WTC11 (cell line): ENCODE measurements around the gene VCPKMT. TPM values are rescaled to one million over a fixed set of nuclear protein-coding genes. Genes with fewer than 3 reads are reported as not detected.

Source experiments
- ATAC-seq: fragments of 200-7000 bp; cut with Tn5 transposase; 2 replicates; pipeline ENCODE4 v1.10.0; 2021; ENCODE audit warnings: mild to moderate bottlenecking, moderate library complexity
- CTCF ChIA-PET: fragments of 300-600 bp; sonication (Branson Sonifier 250); formaldehyde crosslinking; loops from one replicate; lab custom pipeline; 2021; ENCODE audit warnings: antibody characterized with exemption; lab: Charles Lee
- POLR2A ChIA-PET: fragments of 350-600 bp; sonication (Branson Sonifier 250); formaldehyde crosslinking; loops from one replicate; lab custom pipeline; 2021; ENCODE audit warnings: antibody characterized with exemption; lab: Charles Lee
- DNase-seq: peaks from one replicate; pipeline ENCODE4 v3.0.0; 2021; ENCODE audit warnings: low spot score
- H3K27ac Mint-ChIP-seq: 2 replicates; pipeline ENCODE4 v1.8.0; 2021; ENCODE audit warnings: mixed read lengths
- H3K27me3 Mint-ChIP-seq: 2 replicates; pipeline ENCODE4 v1.8.0; 2021; ENCODE audit warnings: low read depth, mild to moderate bottlenecking, moderate library complexity, mixed read lengths
- H3K36me3 Mint-ChIP-seq: 2 replicates; pipeline ENCODE4 v1.8.0; 2021; ENCODE audit warnings: mixed read lengths
- H3K4me1 Mint-ChIP-seq: 2 replicates; pipeline ENCODE4 v1.8.0; 2022; ENCODE audit warnings: mixed read lengths
- H3K4me3 Mint-ChIP-seq: 2 replicates; pipeline ENCODE4 v1.8.0; 2021; ENCODE audit warnings: mild to moderate bottlenecking, moderate library complexity, mixed read lengths
- H3K9me3 Mint-ChIP-seq: 2 replicates; pipeline ENCODE4 v1.8.0; 2021; ENCODE audit warnings: mixed read lengths
- ATF2 ChIP-seq: sonication (generic); formaldehyde crosslinking; IDR thresholded peaks from 2 replicates; pipeline ENCODE4 v1.8.1; 2022; ENCODE audit warnings: low read depth, missing genetic modification reagents, borderline replicate concordance
- ATF6 ChIP-seq: sonication (generic); formaldehyde crosslinking; IDR thresholded peaks from 2 replicates; pipeline ENCODE4 v1.8.1; 2023; ENCODE audit warnings: mild to moderate bottlenecking, missing genetic modification reagents
- CREM ChIP-seq: sonication (generic); formaldehyde crosslinking; IDR thresholded peaks from 2 replicates; pipeline ENCODE4 v1.8.1; 2022; ENCODE audit warnings: mild to moderate bottlenecking, missing genetic modification reagents, moderate library complexity
- E2F1 ChIP-seq: sonication (generic); formaldehyde crosslinking; IDR thresholded peaks from 2 replicates; pipeline ENCODE4 v1.8.0; 2022; ENCODE audit warnings: mild to moderate bottlenecking, missing genetic modification reagents
- GABPB1 ChIP-seq: sonication (generic); formaldehyde crosslinking; IDR thresholded peaks from 2 replicates; pipeline ENCODE4 v1.8.1; 2023; ENCODE audit warnings: mild to moderate bottlenecking, missing genetic modification reagents
- JAZF1 ChIP-seq: fragments of 250-450 bp; sonication (Bioruptor Pico); IDR thresholded peaks from 2 replicates; pipeline ENCODE4 v1.9.0; 2021; ENCODE audit warnings: moderate library complexity, mild to moderate bottlenecking, inconsistent platforms
- NFATC4 ChIP-seq: fragments of 250-450 bp; sonication (Bioruptor Pico); IDR thresholded peaks from 2 replicates; pipeline ENCODE4 v1.9.0; 2021; ENCODE audit warnings: mild to moderate bottlenecking
- SP1 ChIP-seq: sonication (generic); formaldehyde crosslinking; conservative IDR thresholded peaks from 2 replicates; pipeline ENCODE4 v1.8.1; 2022; ENCODE audit warnings: missing genetic modification reagents
- ZBTB43 ChIP-seq: sonication (generic); formaldehyde crosslinking; IDR thresholded peaks from 2 replicates; pipeline ENCODE4 v1.8.1; 2023; ENCODE audit warnings: mild to moderate bottlenecking, missing genetic modification reagents
- ZNF232 ChIP-seq: sonication (generic); formaldehyde crosslinking; IDR thresholded peaks from 2 replicates; pipeline ENCODE4 v1.8.0; 2022; ENCODE audit warnings: mild to moderate bottlenecking, missing genetic modification reagents
- ZNF396 ChIP-seq: fragments of 250-450 bp; sonication (Bioruptor Pico); IDR thresholded peaks from 2 replicates; pipeline ENCODE4 v1.8.0; 2021; ENCODE audit warnings: mild to moderate bottlenecking, moderate library complexity, borderline replicate concordance
- ZNF671 ChIP-seq: fragments of 250-450 bp; sonication (Bioruptor Pico); IDR thresholded peaks from 2 replicates; pipeline ENCODE4 v1.8.0; 2021; ENCODE audit warnings: mild to moderate bottlenecking
- total RNA-seq: library from RNA; stranded (reverse); gene quantifications from 3 replicates; pipeline ENCODE4 v1.2.3, GENCODE V29; 2021

VCPKMT gene
- total RNA-seq, 1 experiment from 2014 or later: 11.5 TPM

- TF ChIP-seq JAZF1 (CRISPR knock-in tag): no peak
- TF ChIP-seq NFATC4 (CRISPR knock-in tag): no peak
- no peak for TF ChIP-seq E2F1 (CRISPR knock-in tag)
- TF ChIP-seq SP1 (CRISPR knock-in tag): no peak
- no peak for TF ChIP-seq ATF6 (CRISPR knock-in tag)
- TF ChIP-seq ZBTB43: no peak
- no peak for TF ChIP-seq ZNF671 (CRISPR knock-in tag)
- no peak for TF ChIP-seq CREM (CRISPR knock-in tag)
These were observed 52.4 kb downstream of the VCPKMT start (continued) for GRCh38 chr14:50063876-50064420.

- ATAC-seq (peak; percentile 51), DNase-seq (no peak)
- H3K27me3 Mint-ChIP-seq: no peaks in the 10 kb centered on the region
- ChIA-PET CTCF (interaction anchor here (0.7 to 2.5 kb wide), 6 partner anchors 55 to 210 kb away, joined by 3 to 15 read pairs (median 4); partner anchors contain the start of gene NEMF), POLR2A (interaction anchor here (1.3 kb wide), 1 partner anchor 200 kb away, joined by 5 read pairs; no protein-coding TSS in a partner anchor)
- peaks cover 32% of the 10 kb centered on the region for H3K4me1 Mint-ChIP-seq
- peak overlapping the region; percentile 95 for H3K27ac Mint-ChIP-seq
- TF ChIP-seq ZBTB43: no peak
- TF ChIP-seq ZNF232: no peak
- 0 out of 2 replicates have a peak, but pooled peaks have one; percentile 32 for TF ChIP-seq GABPB1 (CRISPR knock-in tag)
- no peaks in the 10 kb centered on the region for H3K9me3 Mint-ChIP-seq
- H3K36me3 Mint-ChIP-seq: no peaks in the 10 kb centered on the region
- H3K4me3 Mint-ChIP-seq: no peak overlapping the region
These were observed 53.8 kb downstream of the VCPKMT start for GRCh38 chr14:50062438-50063085.

- CTCF ChIA-PET: interaction anchor here (0.7 to 2.5 kb wide), 7 partner anchors 54 to 209 kb away, joined by 3 to 15 read pairs (median 3); partner anchors contain the start of gene NEMF
- H3K27me3 Mint-ChIP-seq: no peaks in the 10 kb centered on the region
- TF ChIP-seq ZNF396 (CRISPR knock-in tag) (no peak), GABPB1 (CRISPR knock-in tag) (peak; percentile 18; the same call in 1 of the 2 replicates), ATF2 (CRISPR knock-in tag) (no peak)
- no peaks in the 10 kb centered on the region for H3K9me3 Mint-ChIP-seq
- H3K4me1 Mint-ChIP-seq: peaks cover 32% of the 10 kb centered on the region
- no peak for DNase-seq
- POLR2A ChIA-PET: interaction anchor here (1.0 to 1.4 kb wide), 3 partner anchors 9 to 199 kb away, joined by 3 to 5 read pairs (median 3); no protein-coding TSS in a partner anchor
- H3K4me3 Mint-ChIP-seq: no peak overlapping the region
- no peaks in the 10 kb centered on the region for H3K36me3 Mint-ChIP-seq
- ATAC-seq: peak; percentile 15; the same call in 1 of the 2 replicates
- peak overlapping the region; percentile 20; the same call in 1 of the 2 replicates for H3K27ac Mint-ChIP-seq
These were observed 54.5 kb downstream of the VCPKMT start for GRCh38 chr14:50061664-50062437.
